ENCODE measurements around the gene CAPN2. TPM values are rescaled to one million over a fixed set of nuclear protein-coding genes. Genes with fewer than 3 reads are reported as not detected.
"Not testable (repeated sequence)": the region's sequence is repeated elsewhere in the genome, so short reads cannot be mapped to it uniquely, and the experiment has no call there.

Gene CAPN2
- total and polyA plus RNA-seq, 2 experiments from 2014 or later, result 8.4 to 17.8 TPM

- no peak for TF ChIP-seq EZH2phosphoT487 (IDR thresholded peaks at IDR 0.05; ENCODE audit: unreplicated experiment)
Measured at GRCh38 chr1:223733898-223734852, 21.8 kb downstream of the CAPN2 start (continued).

GRCh38 chr1:223736638-223737037 is 24.3 kb downstream of the CAPN2 start:
- H3K4me2 ChIP-seq; H3K27ac ChIP-seq (ENCODE audit: low read depth); H3F3A ChIP-seq (replicated peaks; ENCODE audit: low read depth); H2AFZ ChIP-seq; ATAC-seq; H3K9me3 Mint-ChIP-seq; H3K4me3 ChIP-seq; H3K36me3 Mint-ChIP-seq (ENCODE audit: low read depth); H3K4me3 Mint-ChIP-seq; H3K9me2 ChIP-seq (ENCODE audit: insufficient read depth); H4K20me1 ChIP-seq (replicated peaks; ENCODE audit: insufficient read depth); H3K27ac Mint-ChIP-seq; H3K79me2 ChIP-seq (replicated peaks; ENCODE audit: insufficient read depth); DNase-seq (ENCODE audit: low spot score); H3K36me3 ChIP-seq (ENCODE audit: insufficient read depth): not testable (repeated sequence)
- Mint-ChIP-seq H3K27me3 (ENCODE audit: insufficient read depth, low read depth, poor library complexity) (peaks cover 27% of the 10 kb centered on the region), H3K4me1 (peaks cover 42% of the 10 kb centered on the region)
- H3K27me3 ChIP-seq (ENCODE audit: insufficient read depth), result peaks cover 22% of the 10 kb centered on the region
- peaks cover 27% of the 10 kb centered on the region for H3K4me1 ChIP-seq (ENCODE audit: insufficient read depth)

GRCh38 chr1:223737342-223737741 is 25.0 kb downstream of the CAPN2 start:
- Mint-ChIP-seq H3K4me3 (no peak overlapping the region), H3K36me3 (ENCODE audit: low read depth) (no peaks in the 10 kb centered on the region), H3K9me3 (no peaks in the 10 kb centered on the region; the same call in 2 of the 3 replicates), H3K4me1 (peaks cover 37% of the 10 kb centered on the region), H3K27me3 (ENCODE audit: insufficient read depth, low read depth, poor library complexity) (peaks cover 21% of the 10 kb centered on the region), H3K27ac (no peak overlapping the region)
- H3K4me2 ChIP-seq, result no peak overlapping the region
- DNase-seq (ENCODE audit: low spot score) (no peak), ATAC-seq (no peak)
- no peak overlapping the region for H3K4me3 ChIP-seq
- no peaks in the 10 kb centered on the region for H3K79me2 ChIP-seq (replicated peaks; ENCODE audit: insufficient read depth)
- H3K9me2 ChIP-seq (ENCODE audit: insufficient read depth), result no peaks in the 10 kb centered on the region
- no peak overlapping the region for H3K27ac ChIP-seq (ENCODE audit: low read depth)
- no peak overlapping the region for H2AFZ ChIP-seq
- peaks cover 27% of the 10 kb centered on the region for H3K4me1 ChIP-seq (ENCODE audit: insufficient read depth)
- H3K36me3 ChIP-seq (ENCODE audit: insufficient read depth), result no peaks in the 10 kb centered on the region
- no peaks in the 10 kb centered on the region; the same call in 1 of the 2 replicates for H4K20me1 ChIP-seq (replicated peaks; ENCODE audit: insufficient read depth)
- H3F3A ChIP-seq (replicated peaks; ENCODE audit: low read depth), result no peaks in the 10 kb centered on the region
- H3K27me3 ChIP-seq (ENCODE audit: insufficient read depth), result peaks cover 15% of the 10 kb centered on the region
- TF ChIP-seq ZNF462 (CRISPR knock-in tag; IDR thresholded peaks at IDR 0.05) (no peak), ETS1 (IDR thresholded peaks at IDR 0.05) (no peak), EZH2phosphoT487 (IDR thresholded peaks at IDR 0.05; ENCODE audit: unreplicated experiment) (no peak), CTCF (conservative IDR thresholded peaks at IDR 0.05; ENCODE audit: low read depth in 2 of 2) (no peak), ZNF114 (CRISPR knock-in tag; IDR thresholded peaks at IDR 0.05) (no peak), CREB1 (CRISPR knock-in tag; IDR thresholded peaks at IDR 0.05; ENCODE audit: low read depth) (no peak), EZH2 (IDR thresholded peaks at IDR 0.05; ENCODE audit: low read depth, unreplicated experiment) (no peak)
